ENCODE measurements around the gene RIPOR3. TPM values are rescaled to one million over a fixed set of nuclear protein-coding genes. Genes with fewer than 3 reads are reported as not detected.
"Not testable (repeated sequence)": the region's sequence is repeated elsewhere in the genome, so short reads cannot be mapped to it uniquely, and the experiment has no call there.

Gene RIPOR3
- polyA plus RNA-seq, 1 of the 3 experiments (the other 2 are of a cell fraction), result 1.2 TPM

GRCh38 chr20:50641625-50642287, 49.6 kb downstream of the RIPOR3 start:
- H3K9ac ChIP-seq; H3K9me2 ChIP-seq; DNase-seq; H3K79me2 ChIP-seq (ENCODE audit: insufficient read depth); H3K27me3 ChIP-seq (ENCODE audit: insufficient read depth); H3K9me3 ChIP-seq; H4K20me1 ChIP-seq (ENCODE audit: insufficient read depth); POLR2A ChIA-PET; H3K4me2 ChIP-seq; H3K36me3 ChIP-seq (replicated peaks in 1 of 2; ENCODE audit: control insufficient read depth in 1 of 2, insufficient read depth in 2 of 2, low read length in 1 of 2); H3K4me3 ChIP-seq (ENCODE audit: low read depth in 2 of 2, low read length in 1 of 2); CTCF ChIA-PET; H3K27ac ChIP-seq (ENCODE audit: low read depth in 2 of 2, low read length in 1 of 2): not testable (repeated sequence)
- 88% methylated on average over 9 of the region's 11 CpGs for WGBS (ENCODE audit: low lambda C conversion rate)
- peaks cover 8 to 29% of the 10 kb centered on the region in 2 experiments; a peak in 3 of 4 replicates for H3K4me1 ChIP-seq (ENCODE audit: control insufficient read depth in 1 of 2, insufficient read depth in 2 of 2, low read depth in 1 of 2, low read length in 1 of 2)
- 0 out of 2 replicates have a peak overlapping the region, but pooled peaks have one; percentile 16 for H2AFZ ChIP-seq (ENCODE audit: low read depth)
- peaks cover 12% of the 10 kb centered on the region for H3F3A ChIP-seq (replicated peaks; ENCODE audit: insufficient read depth)

- CTCF ChIA-PET, result interaction anchor here (1.0 kb wide), 1 partner anchor 51 kb away, joined by 3 read pairs; no protein-coding TSS in a partner anchor
- H4K20me1 ChIP-seq (ENCODE audit: insufficient read depth); H3K9me2 ChIP-seq; H3K4me2 ChIP-seq; H3K27me3 ChIP-seq (ENCODE audit: insufficient read depth); H3K36me3 ChIP-seq (replicated peaks in 1 of 2; ENCODE audit: control insufficient read depth in 1 of 2, insufficient read depth in 2 of 2, low read length in 1 of 2); H3K9me3 ChIP-seq; DNase-seq; H3F3A ChIP-seq (replicated peaks; ENCODE audit: insufficient read depth); H3K27ac ChIP-seq (ENCODE audit: low read depth in 2 of 2, low read length in 1 of 2); H2AFZ ChIP-seq (ENCODE audit: low read depth); H3K4me3 ChIP-seq (ENCODE audit: low read depth in 2 of 2, low read length in 1 of 2); POLR2A ChIA-PET; H3K79me2 ChIP-seq (ENCODE audit: insufficient read depth); H3K9ac ChIP-seq: not testable (repeated sequence)
- H3K4me1 ChIP-seq (ENCODE audit: control insufficient read depth in 1 of 2, insufficient read depth in 2 of 2, low read depth in 1 of 2, low read length in 1 of 2), result peaks cover 9 to 25% of the 10 kb centered on the region in 2 experiments; a peak in 2 of 4 replicates
- WGBS (ENCODE audit: low lambda C conversion rate), result 91% methylated on average over 11 of the region's 20 CpGs
Measured at GRCh38 chr20:50639971-50640711, 51.2 kb downstream of the RIPOR3 start.

DNA sequence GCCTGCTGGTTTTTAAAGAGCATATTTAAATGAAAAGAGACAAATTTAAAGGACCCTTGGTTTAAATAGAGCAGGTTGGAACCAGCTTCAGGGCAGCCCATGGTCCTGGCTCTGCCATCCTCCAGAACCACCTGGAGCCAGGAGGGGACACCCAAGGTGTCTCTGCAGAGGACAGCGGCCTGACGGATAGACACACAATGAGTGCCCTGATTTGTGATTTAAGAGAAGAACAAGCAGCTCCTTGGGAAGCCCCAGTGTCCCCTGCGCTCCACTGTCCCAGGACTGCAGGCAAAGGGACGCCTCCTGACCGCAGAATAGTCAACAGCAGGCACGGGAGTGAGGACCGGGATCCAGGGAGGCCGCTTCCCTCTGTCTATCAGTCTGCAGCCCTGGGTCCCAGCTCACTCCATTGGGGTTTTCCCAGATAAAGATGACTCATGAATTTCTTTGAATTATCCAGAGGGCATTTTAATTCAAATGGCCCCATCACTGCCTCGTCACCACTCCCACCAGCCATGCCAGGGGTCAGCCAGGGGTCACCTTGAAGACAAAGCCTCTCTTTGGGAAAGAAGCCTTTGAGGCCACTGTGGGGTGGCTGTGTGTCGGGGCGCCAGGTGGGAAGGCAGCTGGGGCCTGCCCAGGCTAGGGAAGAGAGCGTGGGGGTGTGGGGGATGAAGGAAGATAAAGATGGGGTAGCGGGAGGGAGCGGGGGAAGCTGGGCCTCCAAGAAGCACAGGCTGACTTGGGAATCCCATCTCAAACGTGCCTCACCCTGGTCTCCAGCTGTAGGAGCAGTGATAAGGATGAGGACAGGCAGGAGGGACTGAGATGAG, 53.1 kb downstream of the RIPOR3 start:
- H3K4me3 ChIP-seq (ENCODE audit: low read depth in 2 of 2, low read length in 1 of 2); H3K9me2 ChIP-seq; H4K20me1 ChIP-seq (ENCODE audit: insufficient read depth); POLR2A ChIA-PET; H3K36me3 ChIP-seq (replicated peaks in 1 of 2; ENCODE audit: control insufficient read depth in 1 of 2, insufficient read depth in 2 of 2, low read length in 1 of 2); H3K9me3 ChIP-seq; DNase-seq; H3F3A ChIP-seq (replicated peaks; ENCODE audit: insufficient read depth); H3K27me3 ChIP-seq (ENCODE audit: insufficient read depth); H3K79me2 ChIP-seq (ENCODE audit: insufficient read depth): not testable (repeated sequence)
- peak overlapping the region in 1 of 2 experiments; percentile 65; a peak in 2 of 4 replicates for H3K27ac ChIP-seq (ENCODE audit: low read depth in 2 of 2, low read length in 1 of 2)
- H3K4me1 ChIP-seq (ENCODE audit: control insufficient read depth in 1 of 2, insufficient read depth in 2 of 2, low read depth in 1 of 2, low read length in 1 of 2), result peaks cover 9 to 24% of the 10 kb centered on the region in 2 experiments; a peak in 2 of 4 replicates
- 35% methylated on average over 13 of the region's 15 CpGs for WGBS (ENCODE audit: low lambda C conversion rate)
- H3K4me2 ChIP-seq, result peak overlapping the region; percentile 19; the same call in 1 of the 2 replicates
- H2AFZ ChIP-seq (ENCODE audit: low read depth), result peak overlapping the region; percentile 53; the same call in 1 of the 2 replicates
- TF ChIP-seq NFIC (IDR thresholded peaks at IDR 0.05; ENCODE audit: borderline replicate concordance) (peak; percentile 35; the same call in 1 of the 2 replicates), EP300 (IDR thresholded peaks at IDR 0.05; ENCODE audit: borderline replicate concordance in 1 of 2, low read depth in 1 of 2, low read length in 1 of 2) (peak in 1 of 2 experiments; percentile 50; a peak in 1 of 4 replicates), RXRA (IDR thresholded peaks at IDR 0.05; ENCODE audit: borderline replicate concordance, low read depth) (peak; percentile 99), JUND (IDR thresholded peaks at IDR 0.05) (peak; percentile 33; the same call in 1 of the 2 replicates), TEAD4 (IDR thresholded peaks at IDR 0.05; ENCODE audit: borderline replicate concordance, insufficient read depth) (0 out of 2 replicates have a peak, but pooled peaks have one; percentile 15), PBX3 (IDR thresholded peaks at IDR 0.05) (peak; percentile 19; the same call in 1 of the 2 replicates), FOSL2 (IDR thresholded peaks at IDR 0.05; ENCODE audit: borderline replicate concordance, low read depth) (peak; percentile 44; the same call in 1 of the 2 replicates), TCF12 (IDR thresholded peaks at IDR 0.05) (peak; percentile 57; the same call in 1 of the 2 replicates)
- peak overlapping the region; percentile 16; the same call in 1 of the 2 replicates for H3K9ac ChIP-seq
- CTCF ChIA-PET, result interaction anchor here (1.6 to 2.9 kb wide), 2 partner anchors 7 to 10 kb away, joined by 7 to 12 read pairs; no protein-coding TSS in a partner anchor

Data from SK-N-SH (cell line).